Left colon (tissue), 2 donors: ENCODE data around the gene ZSWIM9. TPM values are rescaled to one million over a fixed set of nuclear protein-coding genes. Genes with fewer than 3 reads are reported as not detected.

Experiments
- ATAC-seq: fragments of 200-7000 bp; cut with Tn5 transposase; one replicate; pipeline ENCODE4 v1.9.1; 2020; ENCODE audit warnings: mild to moderate bottlenecking, moderate library complexity
- DNase-seq, 2 donors: peaks; one replicate each; pipeline ENCODE4 v3.0.0-alpha.2; 2020
- intact Hi-C, 2 donors: fragments of 100-400 bp; cut with DNase I in 1 of 2; cut with micrococcal nuclease in 1 of 2; formaldehyde crosslinking; loops; one replicate each; pipeline versions ENCODE4 v1.11.2 to v1.14.0; 2022; cut with DNase I, micrococcal nuclease
- total RNA-seq, 2 donors: library from RNA; stranded (reverse); fragmentation: NEBNext Ultra II Directional; extraction: Animal tissue kit (Norgen Biotek cat#: 25700); gene quantifications; one replicate each; pipeline ENCODE4 v1.2.1, GENCODE V29; 2021
- donor health status: DM: no; HTN: no; CAD: no.
- donor health status: DM: yes; HTN: yes; CAD: no.

The ZSWIM9 gene
- total RNA-seq, 2 donors from 2014 or later = 5.8 to 7.1 TPM

DNA sequence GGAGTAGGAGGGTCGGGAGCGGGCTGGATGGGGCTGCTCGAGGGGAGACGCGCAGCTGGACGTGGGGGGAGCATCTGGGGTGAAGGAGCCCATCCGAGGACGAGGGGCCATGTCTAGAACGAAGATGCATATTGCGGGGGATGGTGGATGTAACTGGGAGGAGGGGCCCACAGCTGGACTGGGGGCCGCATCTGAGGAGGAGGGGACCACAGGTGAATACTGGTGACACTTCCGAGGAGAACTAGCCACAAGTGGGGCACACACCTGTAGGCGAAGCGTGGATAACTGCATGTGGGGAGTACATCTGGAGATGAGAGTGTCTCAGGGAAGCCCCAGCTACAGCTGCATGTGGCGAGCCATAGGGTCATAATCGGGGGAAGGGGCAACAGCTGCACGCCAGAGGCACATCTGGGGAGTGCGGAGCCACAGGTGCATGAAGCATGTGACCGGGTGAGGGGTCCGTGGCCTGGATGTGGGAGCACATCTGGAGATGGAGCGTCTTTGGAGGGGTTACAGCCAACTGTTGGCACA lies 402 bp downstream of the ZSWIM9 start:
- intact Hi-C loops = no loop called here
- no peak for ATAC-seq
- no peak for DNase-seq

DNA sequence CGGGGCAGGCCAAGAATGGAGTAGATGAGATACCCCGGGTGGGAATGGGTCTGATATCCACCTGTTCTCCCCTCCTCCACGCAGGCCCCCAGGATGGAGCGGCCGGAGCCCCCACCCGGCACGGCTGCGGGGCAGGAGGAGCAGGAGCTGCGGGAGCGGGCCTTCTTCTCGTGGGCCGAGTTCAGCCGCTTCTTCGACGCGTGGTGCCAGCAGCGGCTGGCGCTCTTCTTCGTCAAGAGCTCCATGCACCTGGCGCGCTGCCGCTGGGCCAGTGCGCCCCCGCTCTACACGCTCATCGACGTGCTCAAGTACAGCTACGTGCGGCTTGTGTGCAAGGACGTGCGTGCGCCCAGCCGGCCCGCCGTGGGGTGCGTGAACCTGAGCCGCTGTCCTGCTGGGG lies 1.2 kb downstream of the ZSWIM9 start:
- intact Hi-C loops = no loop called here
- DNase-seq (peak in 1 of 2 donors; percentile 17), ATAC-seq (no peak)

DNA sequence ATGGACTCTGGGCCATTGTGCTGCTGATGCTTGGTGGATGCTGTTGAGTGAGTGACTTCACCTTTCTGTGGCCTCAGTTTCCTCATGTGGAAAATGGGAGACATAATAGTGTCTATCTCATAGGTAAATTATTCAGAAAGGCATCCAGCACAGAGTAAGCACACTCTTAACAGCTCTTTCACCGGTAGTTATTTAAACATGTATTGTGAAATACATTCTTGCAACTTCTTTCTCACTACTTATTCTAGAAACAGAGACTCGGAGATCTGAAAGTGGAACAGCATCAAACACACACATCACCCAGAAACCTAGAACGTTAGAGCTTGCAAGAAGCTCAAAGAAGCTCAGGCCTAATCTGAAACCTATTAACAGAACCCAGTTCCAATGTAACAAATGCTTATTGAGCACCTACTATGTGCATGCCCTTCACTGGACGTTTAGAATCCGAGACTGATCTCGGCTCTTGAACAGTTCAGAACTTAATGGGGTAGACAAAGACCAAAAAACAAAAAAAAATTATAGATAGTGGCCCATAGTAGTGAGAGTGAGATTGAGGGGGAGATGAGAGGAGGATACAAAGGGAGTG lies 4.1 kb downstream of the ZSWIM9 start:
- DNase-seq (no peak), ATAC-seq (no peak)
- intact Hi-C loops = no loop called here

GRCh38 chr19:48175578-48175977 lies 5.1 kb downstream of the ZSWIM9 start:
- no peak for DNase-seq
- ATAC-seq = no peak
- intact Hi-C loops = no loop called here

GRCh38 chr19:48176226-48176625 lies 5.7 kb downstream of the ZSWIM9 start:
- intact Hi-C loops = no loop called here
- no peak for ATAC-seq
- no peak for DNase-seq

DNA sequence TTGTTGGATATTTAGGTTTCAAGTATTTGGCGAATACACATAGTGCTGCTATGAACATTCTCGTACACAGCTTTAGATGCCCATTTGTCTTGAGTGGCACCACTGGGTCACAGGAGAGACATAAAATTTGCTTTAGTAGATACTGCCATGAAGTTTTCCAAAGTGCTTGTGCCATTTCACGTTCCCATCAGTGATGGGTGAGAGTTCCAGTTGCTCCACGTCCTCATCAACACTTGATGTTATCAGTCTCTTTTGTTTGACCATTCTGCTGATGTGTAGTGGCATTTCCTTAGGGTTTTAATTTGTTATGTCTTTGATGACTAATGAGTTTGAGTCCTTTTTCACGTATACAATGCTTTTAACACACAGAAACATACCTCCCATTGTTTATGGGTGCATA lies 11.0 kb downstream of the ZSWIM9 start:
- DNase-seq (no peak), ATAC-seq (no peak)
- intact Hi-C loops = no loop called here

DNA sequence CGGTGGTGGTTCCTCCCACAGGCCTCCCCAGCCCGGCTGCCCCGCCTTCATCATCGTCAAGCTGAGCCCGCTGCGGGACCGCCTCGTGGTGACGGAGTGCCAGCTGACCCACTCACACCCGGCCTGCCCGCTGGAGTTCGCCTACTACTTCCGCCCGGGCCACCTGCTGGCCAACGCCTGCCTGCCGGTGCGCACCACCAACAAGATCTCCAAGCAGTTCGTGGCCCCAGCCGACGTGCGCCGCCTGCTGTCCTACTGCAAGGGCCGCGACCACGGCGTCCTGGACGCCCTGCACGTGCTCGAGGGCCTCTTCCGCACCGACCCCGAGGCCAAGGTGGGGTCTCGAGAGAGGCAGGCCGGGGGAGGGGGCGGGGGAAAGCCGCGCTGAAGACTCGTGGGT lies 12.0 kb downstream of the ZSWIM9 start:
- DNase-seq (no peak), ATAC-seq (no peak)
- intact Hi-C loops = no loop called here

DNA sequence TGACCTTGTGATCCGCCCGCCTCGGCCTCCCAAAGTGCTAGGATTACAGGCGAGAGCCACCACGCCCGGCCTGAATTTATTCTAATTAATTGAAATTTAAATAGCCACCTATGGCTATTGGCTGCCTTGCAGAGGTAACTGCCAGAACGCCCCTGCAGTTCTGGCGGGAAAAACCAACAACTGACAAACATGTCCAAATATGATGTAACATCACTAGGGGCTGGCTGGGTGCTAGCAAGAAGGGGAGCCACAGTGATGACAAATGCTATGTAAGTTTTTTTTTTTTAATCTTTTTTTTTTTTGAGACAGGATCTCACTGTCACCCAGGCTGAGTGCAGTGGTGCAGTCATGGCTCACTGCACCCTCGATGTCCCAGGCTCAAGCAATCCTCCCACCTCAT lies 12.9 kb downstream of the ZSWIM9 start:
- DNase-seq = no peak
- no peak for ATAC-seq
- intact Hi-C loops = no loop called here

- intact Hi-C loops = no loop called here
- DNase-seq = no peak
- no peak for ATAC-seq
Measured at GRCh38 chr19:48186015-48186414, 15.5 kb downstream of the ZSWIM9 start.

GRCh38 chr19:48186541-48186991 lies 16.1 kb downstream of the ZSWIM9 start:
- no peak for DNase-seq
- intact Hi-C loops = no loop called here
- no peak for ATAC-seq

GRCh38 chr19:48190288-48190884 lies 19.9 kb downstream of the ZSWIM9 start:
- ATAC-seq (no peak), DNase-seq (no peak)
- intact Hi-C loops = no loop called here

GRCh38 chr19:48190885-48191284 lies 20.4 kb downstream of the ZSWIM9 start:
- intact Hi-C loops = no loop called here
- no peak for ATAC-seq
- DNase-seq = no peak

DNA sequence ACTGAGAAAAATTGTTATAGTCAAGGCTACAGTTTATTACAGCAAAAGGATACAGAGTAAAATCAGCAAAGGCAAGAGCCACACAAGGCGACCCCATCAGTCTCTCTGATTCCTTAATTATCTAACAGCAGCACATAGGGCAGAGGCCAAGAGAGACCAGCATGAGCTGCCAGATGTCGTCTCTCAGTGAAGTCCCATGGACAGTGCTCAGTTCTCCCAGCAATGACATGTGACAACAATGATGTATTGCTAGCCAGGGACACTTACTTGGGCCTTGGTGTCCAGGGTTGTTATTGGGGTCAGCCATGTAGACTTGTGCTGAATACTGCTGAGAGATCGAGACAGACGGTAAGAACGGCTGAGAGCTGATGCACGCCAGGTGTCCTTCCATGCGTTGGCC lies 22.3 kb downstream of the ZSWIM9 start:
- no peak for ATAC-seq

DNA sequence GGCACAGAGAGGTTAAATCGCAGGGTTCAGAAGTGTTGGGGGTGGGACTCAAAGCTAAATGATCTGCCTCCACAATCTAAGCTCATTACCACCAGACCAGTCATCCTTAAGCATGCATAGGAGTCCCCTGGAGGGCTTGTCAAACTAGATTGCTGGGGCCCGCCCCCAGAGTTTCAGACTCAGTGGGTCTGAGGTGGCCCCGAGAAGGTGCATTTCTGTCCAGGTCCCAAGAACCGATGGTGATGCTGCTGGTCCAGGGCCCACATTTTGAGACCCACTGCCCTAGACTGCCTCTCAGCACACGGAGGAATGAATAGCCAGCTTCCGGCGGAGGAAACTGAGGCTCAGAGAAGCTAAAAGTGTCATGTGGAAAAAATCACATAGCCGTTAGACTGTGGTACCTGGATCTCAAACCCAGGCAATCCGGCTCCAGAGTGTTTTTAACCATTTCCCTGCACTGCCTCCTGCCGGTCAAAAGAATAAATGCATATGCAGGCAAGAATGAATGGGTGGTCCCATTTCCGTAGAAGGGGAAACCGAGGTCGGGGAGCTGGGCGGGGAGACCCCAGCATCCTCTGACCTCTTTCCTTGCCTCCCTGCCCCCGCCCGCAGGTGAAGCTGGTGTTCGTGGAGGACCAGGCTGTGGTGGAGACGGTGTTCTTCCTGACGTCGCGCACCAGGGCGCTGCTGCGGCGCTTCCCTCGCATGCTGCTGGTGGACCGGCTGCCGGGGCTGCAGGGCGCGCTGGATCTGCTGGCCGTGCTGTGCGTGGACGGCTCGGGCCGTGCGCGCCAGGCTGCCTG lies 23.8 kb downstream of the ZSWIM9 start:
- ATAC-seq = no peak
- intact Hi-C loops = no loop called here
- DNase-seq = no peak

More for the DNA sequence above, 22.3 kb downstream of the ZSWIM9 start:
- no peak for DNase-seq
- intact Hi-C loops = no loop called here

DNA sequence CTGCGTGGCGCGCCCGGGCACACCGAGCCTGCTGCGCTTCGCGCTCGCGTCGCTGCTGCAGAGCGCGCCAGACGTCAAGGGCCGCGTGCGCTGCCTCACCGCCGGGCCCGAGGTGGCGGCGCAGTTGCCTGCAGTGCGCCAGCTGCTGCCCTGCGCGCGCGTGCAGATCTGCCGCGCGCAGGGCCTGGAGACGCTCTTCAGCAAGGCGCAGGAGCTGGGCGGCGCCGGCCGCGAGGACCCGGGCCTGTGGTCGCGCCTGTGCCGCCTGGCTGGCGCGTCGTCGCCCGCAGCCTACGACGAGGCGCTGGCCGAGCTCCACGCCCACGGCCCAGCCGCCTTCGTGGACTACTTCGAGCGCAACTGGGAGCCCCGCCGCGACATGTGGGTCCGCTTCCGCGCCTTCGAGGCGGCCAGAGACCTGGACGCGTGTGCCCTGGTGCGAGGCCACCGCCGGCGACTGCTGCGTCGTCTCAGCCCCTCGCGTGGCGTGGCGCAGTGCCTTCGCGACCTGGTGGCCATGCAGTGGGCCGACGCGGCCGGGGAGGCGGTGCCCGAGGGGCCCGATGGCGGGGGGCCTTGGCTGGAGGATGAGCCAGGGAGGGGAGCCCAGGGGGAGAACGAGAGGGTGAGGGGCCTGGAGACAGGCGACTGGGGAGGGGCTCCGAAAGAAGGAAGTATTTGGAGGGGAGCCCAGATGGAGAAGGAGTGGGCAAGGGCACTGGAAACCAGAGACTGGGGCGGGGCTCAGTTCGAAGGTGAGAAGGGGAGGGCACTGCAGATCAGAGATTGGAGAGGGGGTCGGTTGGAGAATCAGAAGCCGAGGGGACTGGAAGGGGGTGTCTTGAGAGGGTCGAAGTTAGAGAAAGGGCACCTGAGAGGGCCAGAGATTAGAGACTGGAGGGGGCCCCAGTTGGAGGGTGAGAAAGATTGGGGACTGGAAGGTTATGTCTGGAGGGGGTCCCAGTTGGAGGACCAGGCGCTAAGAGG lies 24.7 kb downstream of the ZSWIM9 start:
- intact Hi-C loops = no loop called here
- DNase-seq (no peak), ATAC-seq (no peak)

- intact Hi-C loops = no loop called here
- DNase-seq (no peak), ATAC-seq (peak; percentile 13)
Measured at GRCh38 chr19:48196321-48196763, 25.9 kb downstream of the ZSWIM9 start.

- intact Hi-C loops = no loop called here
- peak; percentile 54 for ATAC-seq
- no peak for DNase-seq
Measured at GRCh38 chr19:48196933-48197665, 26.6 kb downstream of the ZSWIM9 start.

DNA sequence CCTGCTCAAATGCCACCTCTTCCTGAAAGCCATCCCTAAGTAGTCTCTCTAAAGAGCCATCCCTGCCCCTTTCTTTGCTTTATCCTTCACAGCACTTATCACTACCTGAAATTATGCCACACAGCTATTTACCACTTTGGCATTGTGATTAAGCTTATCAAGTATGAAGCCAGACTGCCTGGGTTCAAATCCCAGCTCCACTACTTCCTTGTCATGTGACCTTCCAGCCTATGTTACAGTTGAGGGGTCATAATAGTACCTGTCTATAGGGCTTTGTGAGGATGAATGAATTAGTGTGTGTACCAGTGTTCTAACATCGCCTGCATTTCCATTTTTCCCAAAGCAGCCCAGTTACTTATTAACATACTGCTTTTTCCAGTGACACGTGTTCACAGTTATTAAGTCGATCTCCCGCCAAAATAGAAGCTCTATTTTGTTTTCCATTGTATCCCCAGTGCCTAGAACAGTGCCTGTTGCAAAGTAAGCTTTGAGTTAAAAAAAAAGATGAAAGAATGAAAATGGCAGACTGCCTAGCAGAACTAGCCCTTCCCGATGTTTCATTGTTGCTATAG lies 32.8 kb downstream of the ZSWIM9 start:
- ATAC-seq (no peak), DNase-seq (no peak)
- intact Hi-C loops = no loop called here
